HepG2 (cell line): ENCODE results near the gene MEIOB. TPM values are rescaled to one million over a fixed set of nuclear protein-coding genes. Genes with fewer than 3 reads are reported as not detected.

Source experiments
- ARNT2 ChIP-seq: sonication (generic); formaldehyde crosslinking; IDR thresholded peaks from 2 replicates; pipeline ENCODE4 v1.8.0; 2022; ENCODE audit warnings: mild to moderate bottlenecking, low read depth, missing genetic modification reagents, moderate library complexity
- BCLAF1 ChIP-seq: fragments of 450-650 bp; IDR thresholded peaks from 2 replicates; pipeline ENCODE4 v1.6.1; 2017; ENCODE audit warnings: mild to moderate bottlenecking
- FOXA3 ChIP-seq: IDR thresholded peaks from 2 replicates; pipeline ENCODE4 v1.6.1; 2016; ENCODE audit warnings: missing genetic modification reagents, missing compliant biosample characterization
- HOXA5 ChIP-seq: sonication (generic); formaldehyde crosslinking; IDR thresholded peaks from 2 replicates; pipeline ENCODE4 v1.4.0; 2020; ENCODE audit warnings: missing genetic modification reagents
- IRF1 ChIP-seq: sonication (generic); formaldehyde crosslinking; IDR thresholded peaks from 2 replicates; pipeline ENCODE4 v1.4.0; 2020; ENCODE audit warnings: low read depth, mild to moderate bottlenecking, missing genetic modification reagents
- KDM3A ChIP-seq: IDR thresholded peaks from 2 replicates; pipeline ENCODE4 v1.6.1; 2018; ENCODE audit warnings: low read depth, missing compliant biosample characterization
- NCOA1 ChIP-seq: sonication (generic); formaldehyde crosslinking; IDR thresholded peaks from 2 replicates; pipeline ENCODE4 v1.9.0; 2021; ENCODE audit warnings: missing genetic modification reagents
- RAD21 ChIP-seq: fragments of 450-650 bp; formaldehyde crosslinking; IDR thresholded peaks from 2 replicates; pipeline ENCODE4 v1.5.0; 2020; ENCODE audit warnings: mild to moderate bottlenecking
- SOX13 ChIP-seq, 3 experiments: fragments of 450-650 bp in 1 of 3; sonication (generic) in 1 of 3; formaldehyde crosslinking in 1 of 3; IDR thresholded peaks in 2 of 3; conservative IDR thresholded peaks in 1 of 3; 2 replicates each; pipeline versions ENCODE4 v1.5.0 to v1.6.1; 2016 to 2020; ENCODE audit warnings: antibody characterized with exemption in 1 of 3, mild to moderate bottlenecking in 1 of 3, missing compliant biosample characterization in 1 of 3, missing genetic modification reagents in 1 of 3, moderate library complexity in 1 of 3
- TAF1 ChIP-seq: sonication (generic); formaldehyde crosslinking; IDR thresholded peaks from 2 replicates; pipeline ENCODE4 v1.4.0; 2020; ENCODE audit warnings: missing genetic modification reagents
- ZFP36L2 ChIP-seq: sonication (generic); formaldehyde crosslinking; IDR thresholded peaks from 2 replicates; pipeline ENCODE4 v1.4.0; 2020; ENCODE audit warnings: missing genetic modification reagents
- ZKSCAN8 ChIP-seq: IDR thresholded peaks from 2 replicates; pipeline ENCODE4 v1.6.1; 2016; ENCODE audit warnings: borderline replicate concordance, missing genetic modification reagents, missing compliant biosample characterization
- ZMAT3 ChIP-seq: sonication (generic); formaldehyde crosslinking; conservative IDR thresholded peaks from 2 replicates; pipeline ENCODE4 v1.7.0; 2021; ENCODE audit warnings: missing genetic modification reagents
- ZNF775 ChIP-seq: sonication (generic); formaldehyde crosslinking; IDR thresholded peaks from 2 replicates; pipeline ENCODE4 v1.4.0; 2020; ENCODE audit warnings: missing genetic modification reagents, mild to moderate bottlenecking, moderate library complexity, borderline replicate concordance
- ZNF878 ChIP-seq: sonication (generic); formaldehyde crosslinking; IDR thresholded peaks from 2 replicates; pipeline ENCODE4 v1.8.1; 2023; ENCODE audit warnings: mild to moderate bottlenecking, missing genetic modification reagents, moderate library complexity
- ZSCAN25 ChIP-seq: sonication (generic); formaldehyde crosslinking; IDR thresholded peaks from 2 replicates; pipeline ENCODE4 v1.8.0; 2022; ENCODE audit warnings: mild to moderate bottlenecking, missing genetic modification reagents
- polyA plus RNA-seq, 8 experiments: library from polyadenylated mRNA; depleted of rRNA in 3 of 8; stranded (reverse) in 7 of 8; unstranded in 1 of 8; fragments of >200 nt; fragmentation: Illumina TruSeq in 4 of 8; extraction: Trizol in 4 of 8; gene quantifications; 2 replicates each; pipeline versions ENCODE4 v1.2.1 to v1.2.3, GENCODE V29; 2011 to 2016; ENCODE audit warnings: low read depth in 4 of 8, missing spikeins in 1 of 8, mixed read lengths in 1 of 8; ENCODE audit not compliant: insufficient read depth in 1 of 8
- total RNA-seq, 5 experiments: library from RNA; depleted of rRNA; stranded (reverse); fragments of >200 nt; fragmentation: Illumina TruSeq; extraction: Trizol; gene quantifications; 2 replicates each; pipeline ENCODE4 v1.2.3, GENCODE V29; 2016; ENCODE audit warnings: low read depth in 1 of 5
- TF ChIP-seq, protein P1 (sequence below): sonication (generic); formaldehyde crosslinking; IDR thresholded peaks from 2 replicates; pipeline ENCODE4 v1.4.0; 2020; ENCODE audit warnings: missing genetic modification reagents
- TF ChIP-seq, protein P2 (sequence below): sonication (generic); formaldehyde crosslinking; IDR thresholded peaks from 2 replicates; pipeline ENCODE4 v1.4.0; 2020; ENCODE audit warnings: mild to moderate bottlenecking, missing genetic modification reagents
- TF ChIP-seq, protein P3 (sequence below): sonication (generic); formaldehyde crosslinking; conservative IDR thresholded peaks from 2 replicates; pipeline ENCODE4 v1.8.0; 2022; ENCODE audit warnings: missing genetic modification reagents
- TF ChIP-seq, protein P4 (sequence below): sonication (generic); formaldehyde crosslinking; IDR thresholded peaks from 2 replicates; pipeline ENCODE4 v1.8.0; 2022; ENCODE audit warnings: missing genetic modification reagents, low read depth, mild to moderate bottlenecking, borderline replicate concordance

Gene MEIOB
- total and polyA plus RNA-seq, 2 of the 13 experiments (the other 11 are each of a cell fraction or from before 2014, with no cell fraction given) = 0.17 TPM; not detected in 1

- TF ChIP-seq TAF1 (no peak), ZMAT3 (no peak), ZKSCAN8 (CRISPR knock-in tag) (no peak), NCOA1 (CRISPR knock-in tag) (no peak), ARNT2 (CRISPR knock-in tag) (no peak), ZNF775 (CRISPR knock-in tag) (no peak), ZNF878 (CRISPR knock-in tag) (no peak), IRF1 (no peak), FOXA3 (CRISPR knock-in tag) (peak; percentile 28; the same call in 1 of the 2 replicates), SOX13 (IDR thresholded peaks at IDR 0.05) (no peak), SOX13 (CRISPR knock-in tag; conservative IDR thresholded peaks at IDR 0.05 in 1 of 2, IDR thresholded peaks at IDR 0.05 in 1 of 2) (0 out of 4 replicates have a peak, but pooled peaks of 1 of the 2 experiments have one; percentile 34), RAD21 (CRISPR knock-in tag) (peak; percentile 95), ZSCAN25 (CRISPR knock-in tag) (0 out of 2 replicates have a peak, but pooled peaks have one; percentile 29), ZFP36L2 (CRISPR knock-in tag) (no peak), BCLAF1 (no peak), HOXA5 (no peak), KDM3A (CRISPR knock-in tag) (peak; percentile 43; the same call in 1 of the 2 replicates)
- TF ChIP-seq, protein P1, sequence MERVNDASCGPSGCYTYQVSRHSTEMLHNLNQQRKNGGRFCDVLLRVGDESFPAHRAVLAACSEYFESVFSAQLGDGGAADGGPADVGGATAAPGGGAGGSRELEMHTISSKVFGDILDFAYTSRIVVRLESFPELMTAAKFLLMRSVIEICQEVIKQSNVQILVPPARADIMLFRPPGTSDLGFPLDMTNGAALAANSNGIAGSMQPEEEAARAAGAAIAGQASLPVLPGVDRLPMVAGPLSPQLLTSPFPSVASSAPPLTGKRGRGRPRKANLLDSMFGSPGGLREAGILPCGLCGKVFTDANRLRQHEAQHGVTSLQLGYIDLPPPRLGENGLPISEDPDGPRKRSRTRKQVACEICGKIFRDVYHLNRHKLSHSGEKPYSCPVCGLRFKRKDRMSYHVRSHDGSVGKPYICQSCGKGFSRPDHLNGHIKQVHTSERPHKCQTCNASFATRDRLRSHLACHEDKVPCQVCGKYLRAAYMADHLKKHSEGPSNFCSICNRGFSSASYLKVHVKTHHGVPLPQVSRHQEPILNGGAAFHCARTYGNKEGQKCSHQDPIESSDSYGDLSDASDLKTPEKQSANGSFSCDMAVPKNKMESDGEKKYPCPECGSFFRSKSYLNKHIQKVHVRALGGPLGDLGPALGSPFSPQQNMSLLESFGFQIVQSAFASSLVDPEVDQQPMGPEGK (CRISPR knock-in tag) = peak; percentile 61
- TF ChIP-seq, protein P2, sequence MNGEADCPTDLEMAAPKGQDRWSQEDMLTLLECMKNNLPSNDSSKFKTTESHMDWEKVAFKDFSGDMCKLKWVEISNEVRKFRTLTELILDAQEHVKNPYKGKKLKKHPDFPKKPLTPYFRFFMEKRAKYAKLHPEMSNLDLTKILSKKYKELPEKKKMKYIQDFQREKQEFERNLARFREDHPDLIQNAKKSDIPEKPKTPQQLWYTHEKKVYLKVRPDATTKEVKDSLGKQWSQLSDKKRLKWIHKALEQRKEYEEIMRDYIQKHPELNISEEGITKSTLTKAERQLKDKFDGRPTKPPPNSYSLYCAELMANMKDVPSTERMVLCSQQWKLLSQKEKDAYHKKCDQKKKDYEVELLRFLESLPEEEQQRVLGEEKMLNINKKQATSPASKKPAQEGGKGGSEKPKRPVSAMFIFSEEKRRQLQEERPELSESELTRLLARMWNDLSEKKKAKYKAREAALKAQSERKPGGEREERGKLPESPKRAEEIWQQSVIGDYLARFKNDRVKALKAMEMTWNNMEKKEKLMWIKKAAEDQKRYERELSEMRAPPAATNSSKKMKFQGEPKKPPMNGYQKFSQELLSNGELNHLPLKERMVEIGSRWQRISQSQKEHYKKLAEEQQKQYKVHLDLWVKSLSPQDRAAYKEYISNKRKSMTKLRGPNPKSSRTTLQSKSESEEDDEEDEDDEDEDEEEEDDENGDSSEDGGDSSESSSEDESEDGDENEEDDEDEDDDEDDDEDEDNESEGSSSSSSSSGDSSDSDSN (CRISPR knock-in tag) = peak; percentile 54
- TF ChIP-seq, protein P3, sequence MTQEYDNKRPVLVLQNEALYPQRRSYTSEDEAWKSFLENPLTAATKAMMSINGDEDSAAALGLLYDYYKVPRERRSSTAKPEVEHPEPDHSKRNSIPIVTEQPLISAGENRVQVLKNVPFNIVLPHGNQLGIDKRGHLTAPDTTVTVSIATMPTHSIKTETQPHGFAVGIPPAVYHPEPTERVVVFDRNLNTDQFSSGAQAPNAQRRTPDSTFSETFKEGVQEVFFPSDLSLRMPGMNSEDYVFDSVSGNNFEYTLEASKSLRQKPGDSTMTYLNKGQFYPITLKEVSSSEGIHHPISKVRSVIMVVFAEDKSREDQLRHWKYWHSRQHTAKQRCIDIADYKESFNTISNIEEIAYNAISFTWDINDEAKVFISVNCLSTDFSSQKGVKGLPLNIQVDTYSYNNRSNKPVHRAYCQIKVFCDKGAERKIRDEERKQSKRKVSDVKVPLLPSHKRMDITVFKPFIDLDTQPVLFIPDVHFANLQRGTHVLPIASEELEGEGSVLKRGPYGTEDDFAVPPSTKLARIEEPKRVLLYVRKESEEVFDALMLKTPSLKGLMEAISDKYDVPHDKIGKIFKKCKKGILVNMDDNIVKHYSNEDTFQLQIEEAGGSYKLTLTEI (CRISPR knock-in tag) = no peak
- TF ChIP-seq, protein P4, sequence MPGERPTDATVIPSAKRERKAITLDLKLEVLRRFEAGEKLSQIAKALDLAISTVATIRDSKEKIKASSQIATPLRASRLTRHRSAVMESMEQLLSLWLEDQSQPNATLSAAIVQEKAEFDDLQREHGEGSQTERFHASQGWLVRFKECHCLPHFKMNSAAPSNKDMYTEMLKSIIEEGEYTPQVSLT (CRISPR knock-in tag) = no peak
Observed at GRCh38 chr16:1812732-1813163, 59.2 kb downstream of the MEIOB start (continued).
